ENCODE data around the gene DAPP1.
"Not testable (repeated sequence)": the region's sequence is repeated elsewhere in the genome, so short reads cannot be mapped to it uniquely, and the experiment has no call there.

Gene DAPP1

GRCh38 chr4:99825272-99825671 lies 8.6 kb downstream of the DAPP1 start:
- no peak for DNase-seq

- DNase-seq = no peak
Measured at GRCh38 chr4:99826016-99826415, 9.4 kb downstream of the DAPP1 start.

- no peak for DNase-seq
Measured at GRCh38 chr4:99827454-99827853, 10.8 kb downstream of the DAPP1 start.

- no peak for DNase-seq
Measured at GRCh38 chr4:99827857-99828256, 11.2 kb downstream of the DAPP1 start.

GRCh38 chr4:99828477-99828876 lies 11.8 kb downstream of the DAPP1 start:
- no peak for DNase-seq

- DNase-seq = not testable (repeated sequence)
Measured at GRCh38 chr4:99830051-99830450, 13.4 kb downstream of the DAPP1 start.

- no peak for DNase-seq
Measured at GRCh38 chr4:99832321-99832720, 15.7 kb downstream of the DAPP1 start.

GRCh38 chr4:99832758-99833157 lies 16.1 kb downstream of the DAPP1 start:
- DNase-seq = no peak

GRCh38 chr4:99833756-99834155 lies 17.1 kb downstream of the DAPP1 start:
- DNase-seq = no peak

- DNase-seq = no peak
Measured at GRCh38 chr4:99834569-99834968, 17.9 kb downstream of the DAPP1 start.

GRCh38 chr4:99835942-99836341 lies 19.3 kb downstream of the DAPP1 start:
- DNase-seq = no peak

- DNase-seq = no peak
Measured at GRCh38 chr4:99838927-99839326, 22.3 kb downstream of the DAPP1 start.

- DNase-seq = no peak
Measured at GRCh38 chr4:99841129-99841528, 24.5 kb downstream of the DAPP1 start.

GRCh38 chr4:99843413-99843812 lies 26.8 kb downstream of the DAPP1 start:
- no peak for DNase-seq

GRCh38 chr4:99844048-99844447 lies 27.4 kb downstream of the DAPP1 start:
- no peak for DNase-seq

- no peak for DNase-seq
Measured at GRCh38 chr4:99845179-99845578, 28.6 kb downstream of the DAPP1 start.

GRCh38 chr4:99845708-99846469 lies 29.3 kb downstream of the DAPP1 start:
- no peak for DNase-seq

- DNase-seq = no peak
Measured at GRCh38 chr4:99846891-99847290, 30.3 kb downstream of the DAPP1 start.

- no peak for DNase-seq
Measured at GRCh38 chr4:99847362-99847976, 30.8 kb downstream of the DAPP1 start.

GRCh38 chr4:99848591-99849001 lies 32.0 kb downstream of the DAPP1 start:
- no peak for DNase-seq

- DNase-seq = no peak
Measured at GRCh38 chr4:99852199-99852749, 35.6 kb downstream of the DAPP1 start.

- no peak for DNase-seq
Measured at GRCh38 chr4:99853190-99853589, 36.6 kb downstream of the DAPP1 start.

- no peak for DNase-seq
Measured at GRCh38 chr4:99853999-99854398, 37.4 kb downstream of the DAPP1 start.

GRCh38 chr4:99855678-99856077 lies 39.1 kb downstream of the DAPP1 start:
- no peak for DNase-seq
